Measurements from ENCODE around the gene KAT14.
"Not testable (repeated sequence)": the region's sequence is repeated elsewhere in the genome, so short reads cannot be mapped to it uniquely, and the experiment has no call there.

KAT14 gene, protein sequence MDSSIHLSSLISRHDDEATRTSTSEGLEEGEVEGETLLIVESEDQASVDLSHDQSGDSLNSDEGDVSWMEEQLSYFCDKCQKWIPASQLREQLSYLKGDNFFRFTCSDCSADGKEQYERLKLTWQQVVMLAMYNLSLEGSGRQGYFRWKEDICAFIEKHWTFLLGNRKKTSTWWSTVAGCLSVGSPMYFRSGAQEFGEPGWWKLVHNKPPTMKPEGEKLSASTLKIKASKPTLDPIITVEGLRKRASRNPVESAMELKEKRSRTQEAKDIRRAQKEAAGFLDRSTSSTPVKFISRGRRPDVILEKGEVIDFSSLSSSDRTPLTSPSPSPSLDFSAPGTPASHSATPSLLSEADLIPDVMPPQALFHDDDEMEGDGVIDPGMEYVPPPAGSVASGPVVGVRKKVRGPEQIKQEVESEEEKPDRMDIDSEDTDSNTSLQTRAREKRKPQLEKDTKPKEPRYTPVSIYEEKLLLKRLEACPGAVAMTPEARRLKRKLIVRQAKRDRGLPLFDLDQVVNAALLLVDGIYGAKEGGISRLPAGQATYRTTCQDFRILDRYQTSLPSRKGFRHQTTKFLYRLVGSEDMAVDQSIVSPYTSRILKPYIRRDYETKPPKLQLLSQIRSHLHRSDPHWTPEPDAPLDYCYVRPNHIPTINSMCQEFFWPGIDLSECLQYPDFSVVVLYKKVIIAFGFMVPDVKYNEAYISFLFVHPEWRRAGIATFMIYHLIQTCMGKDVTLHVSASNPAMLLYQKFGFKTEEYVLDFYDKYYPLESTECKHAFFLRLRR

GRCh38 chr20:18137412-18138265, at the start of gene KAT14, which contains the start of gene PET117:
Gene KAT14 (plus strand): TSS chr20:18137863. CDS start chr20:18142661, 4,798 bp downstream.
Gene PET117 (plus strand): TSS chr20:18137863. CDS start chr20:18137956, 93 bp downstream.
- DNase-seq (ENCODE audit: low spot score): peak; percentile 90

DNA sequence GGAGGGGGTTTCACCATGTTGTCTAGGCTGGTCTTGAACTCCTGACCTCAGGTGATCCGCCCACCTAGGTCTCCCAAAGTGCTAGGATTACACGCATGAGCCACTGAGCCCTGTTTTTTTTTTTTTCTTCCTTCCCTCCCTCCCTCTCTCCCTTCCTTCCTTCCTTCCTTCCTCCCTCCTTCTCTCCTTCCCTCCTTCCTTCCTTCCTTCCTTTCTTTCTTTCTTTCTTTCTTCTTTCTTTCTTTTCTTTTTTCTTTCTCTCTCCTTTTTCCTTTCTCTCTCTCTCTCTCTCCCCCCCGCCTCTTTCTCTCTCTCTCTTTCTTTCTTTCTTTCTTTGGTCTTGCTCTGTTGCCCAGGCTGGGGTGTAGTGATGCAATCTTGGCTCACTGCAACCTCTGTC, 49.4 kb upstream of the KAT14 start:
- not testable (repeated sequence) for DNase-seq (ENCODE audit: low spot score)

GRCh38 chr20:18088841-18089240, 48.8 kb upstream of the KAT14 start:
- not testable (repeated sequence) for DNase-seq (ENCODE audit: low spot score)

- DNase-seq (ENCODE audit: low spot score): no peak
Measured at GRCh38 chr20:18090044-18090443, 47.6 kb upstream of the KAT14 start.

DNA sequence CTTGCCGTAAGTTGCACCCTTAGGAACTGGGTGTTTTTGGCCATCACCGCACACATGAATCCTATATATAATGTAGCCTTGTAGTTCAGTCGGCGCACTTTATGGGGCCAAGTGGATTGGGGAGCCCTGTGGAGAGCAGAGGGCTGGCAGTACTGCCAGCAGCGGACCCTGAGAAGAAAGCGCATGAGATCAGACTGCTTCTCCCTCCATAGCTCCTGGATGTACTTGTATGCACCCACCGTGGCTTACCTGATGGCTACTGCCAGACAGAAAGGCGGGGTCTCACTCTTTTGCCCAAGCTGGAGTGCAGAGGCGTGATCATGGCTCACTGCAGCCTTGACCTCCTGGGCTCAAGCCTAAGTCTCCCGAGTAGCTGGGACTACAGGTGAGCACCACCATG, 47.2 kb upstream of the KAT14 start:
- DNase-seq (ENCODE audit: low spot score): no peak

DNA sequence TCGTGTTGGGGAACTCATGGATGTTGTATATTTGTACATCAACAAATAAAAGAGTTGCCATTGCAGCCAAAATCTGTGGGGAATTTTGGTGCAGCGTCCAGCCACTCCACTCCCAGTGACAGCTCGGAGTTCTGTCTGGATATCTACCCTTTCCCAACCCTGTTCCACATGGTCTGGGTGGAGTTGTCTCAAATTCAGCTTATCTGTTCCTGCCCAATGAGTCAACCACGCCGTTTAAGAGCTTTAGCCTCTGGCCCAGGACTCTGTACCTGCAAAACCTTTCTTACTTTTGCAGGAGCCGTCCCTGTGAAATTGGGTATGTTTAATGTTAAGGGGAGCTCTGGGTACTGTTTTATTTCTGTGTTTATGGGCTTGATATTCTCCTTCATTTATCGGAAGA, 46.0 kb upstream of the KAT14 start:
- DNase-seq (ENCODE audit: low spot score): no peak

GRCh38 chr20:18092890-18093289, 44.8 kb upstream of the KAT14 start:
- no peak for DNase-seq (ENCODE audit: low spot score)

DNA sequence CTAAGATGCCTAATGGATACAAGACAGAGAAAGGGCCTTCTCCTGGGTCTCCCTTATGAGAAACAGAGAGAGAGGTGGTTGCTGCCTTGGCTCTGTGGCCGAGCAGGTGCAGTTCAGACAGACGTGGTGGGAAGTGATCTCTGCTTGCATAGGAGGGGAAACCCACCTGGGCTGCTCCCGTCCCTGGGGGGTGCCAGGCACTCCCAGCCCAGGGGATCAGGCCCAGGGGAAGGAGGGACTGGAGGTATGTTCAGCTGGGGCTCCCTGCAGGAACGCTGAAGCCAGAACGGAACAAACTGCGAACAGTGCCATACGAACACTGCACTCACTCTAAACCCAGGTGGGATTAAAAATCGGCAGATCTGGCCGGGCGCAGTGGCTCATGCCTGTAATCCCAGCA, 44.3 kb upstream of the KAT14 start:
- no peak for DNase-seq (ENCODE audit: low spot score)

GRCh38 chr20:18094191-18094590, 43.5 kb upstream of the KAT14 start:
- DNase-seq (ENCODE audit: low spot score): no peak

DNA sequence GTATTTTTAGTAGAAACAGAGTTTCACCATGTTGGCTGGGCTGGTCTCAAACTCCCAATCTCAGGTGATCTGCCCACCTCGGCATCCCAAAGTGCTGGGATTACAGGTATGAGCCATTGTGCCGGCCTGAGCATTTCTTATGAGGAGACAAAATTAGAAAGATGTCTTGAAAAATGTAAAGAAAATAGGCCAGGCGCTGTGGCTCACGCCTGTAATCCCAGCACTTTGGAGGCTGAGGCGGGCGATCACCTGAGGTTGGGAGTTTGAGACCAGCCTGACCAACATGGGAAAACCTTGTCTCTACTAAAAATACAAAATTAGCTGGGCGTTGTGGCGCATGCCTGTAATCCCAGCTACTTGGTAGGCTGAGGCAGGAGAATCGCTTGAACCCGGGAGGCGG, 37.1 kb upstream of the KAT14 start:
- DNase-seq (ENCODE audit: low spot score): not testable (repeated sequence)

DNA sequence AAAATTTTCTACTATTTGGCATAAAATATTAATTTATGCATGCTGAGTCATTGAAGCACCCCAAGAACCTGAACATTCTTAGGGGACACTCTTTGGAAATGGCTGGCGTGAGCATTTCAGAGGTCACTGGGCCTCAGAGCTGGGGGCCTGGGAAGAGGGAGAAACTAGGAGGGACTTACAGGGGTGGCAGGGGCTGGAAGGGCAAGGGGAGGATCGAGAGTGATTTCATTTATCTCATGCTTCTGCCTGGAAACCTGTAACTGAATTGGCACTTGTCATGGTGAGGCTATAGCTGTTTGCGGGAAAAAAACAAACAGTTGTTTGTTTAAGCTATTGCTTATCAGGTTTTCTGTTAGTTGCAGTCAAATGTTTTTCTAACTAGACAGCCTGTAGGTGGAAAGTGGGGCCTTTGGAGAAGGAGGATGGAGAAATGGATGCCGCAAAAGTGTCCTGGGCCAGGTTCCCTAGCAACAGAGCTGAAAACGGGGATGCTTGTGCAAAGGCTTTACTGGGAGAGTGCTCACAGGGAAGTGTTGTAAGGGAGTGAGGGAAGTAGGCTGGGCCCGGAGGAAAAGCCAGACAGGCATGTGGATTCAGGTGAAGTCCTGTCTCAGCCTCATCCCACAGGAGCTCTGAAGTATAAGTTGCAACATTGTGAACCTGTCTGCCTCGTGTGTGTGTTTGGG, 36.4 kb upstream of the KAT14 start:
- no peak for DNase-seq (ENCODE audit: low spot score)

- no peak for DNase-seq (ENCODE audit: low spot score)
Measured at GRCh38 chr20:18103497-18103896, 34.2 kb upstream of the KAT14 start.

DNA sequence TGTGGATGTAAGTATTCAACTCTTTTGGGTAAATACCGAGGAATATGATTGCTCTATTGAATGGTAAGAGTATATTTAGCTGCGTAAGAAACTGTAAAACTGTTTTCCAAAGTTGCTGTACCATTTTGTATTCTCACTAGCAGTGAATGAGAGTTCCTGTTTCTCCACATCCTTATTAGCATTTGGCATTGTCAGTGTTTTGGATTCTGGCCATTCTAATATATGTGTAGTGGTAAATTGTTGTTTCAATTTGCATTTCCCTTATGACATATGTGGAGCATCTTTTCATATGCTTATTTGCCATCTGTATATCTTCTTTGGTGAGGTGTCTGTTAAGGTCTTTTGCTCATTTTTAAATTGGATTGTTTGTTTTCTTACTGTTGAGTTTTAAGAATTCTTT, 29.3 kb upstream of the KAT14 start:
- no peak for DNase-seq (ENCODE audit: low spot score)

- not testable (repeated sequence) for DNase-seq (ENCODE audit: low spot score)
Measured at GRCh38 chr20:18128574-18128973, 9.1 kb upstream of the KAT14 start.

DNA sequence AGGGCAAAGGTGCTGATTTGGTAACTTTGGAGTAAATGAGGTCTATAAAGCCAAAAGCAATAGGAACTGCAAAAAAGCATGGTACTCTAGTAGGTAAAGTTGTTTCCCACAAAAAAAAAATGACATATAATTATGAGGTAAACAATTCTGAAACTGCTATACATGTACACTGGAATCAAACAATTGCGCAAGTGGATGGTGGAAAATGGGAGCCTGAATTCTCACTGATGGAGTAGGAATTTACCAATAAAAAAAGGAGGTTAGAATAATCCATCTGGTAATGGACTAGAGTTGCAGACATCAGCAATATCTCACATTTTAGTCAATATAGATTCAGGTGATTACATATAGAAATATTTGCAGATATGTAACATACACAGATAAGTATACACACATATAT, 5.0 kb upstream of the KAT14 start:
- no peak for DNase-seq (ENCODE audit: low spot score)

- DNase-seq (ENCODE audit: low spot score): no peak
Measured at GRCh38 chr20:18133962-18134361, 3.7 kb upstream of the KAT14 start.

- no peak for DNase-seq (ENCODE audit: low spot score)
Measured at GRCh38 chr20:18138266-18138582, 561 bp downstream of the KAT14 start.

- DNase-seq (ENCODE audit: low spot score): no peak
Measured at GRCh38 chr20:18138639-18139583, 1.2 kb downstream of the KAT14 start.

- no peak for DNase-seq (ENCODE audit: low spot score)
Measured at GRCh38 chr20:18139832-18140231, 2.2 kb downstream of the KAT14 start.

GRCh38 chr20:18144541-18145099, 7.0 kb downstream of the KAT14 start:
- no peak for DNase-seq (ENCODE audit: low spot score)
